ENCODE results near the gene SORCS2.

Gene SORCS2

DNA sequence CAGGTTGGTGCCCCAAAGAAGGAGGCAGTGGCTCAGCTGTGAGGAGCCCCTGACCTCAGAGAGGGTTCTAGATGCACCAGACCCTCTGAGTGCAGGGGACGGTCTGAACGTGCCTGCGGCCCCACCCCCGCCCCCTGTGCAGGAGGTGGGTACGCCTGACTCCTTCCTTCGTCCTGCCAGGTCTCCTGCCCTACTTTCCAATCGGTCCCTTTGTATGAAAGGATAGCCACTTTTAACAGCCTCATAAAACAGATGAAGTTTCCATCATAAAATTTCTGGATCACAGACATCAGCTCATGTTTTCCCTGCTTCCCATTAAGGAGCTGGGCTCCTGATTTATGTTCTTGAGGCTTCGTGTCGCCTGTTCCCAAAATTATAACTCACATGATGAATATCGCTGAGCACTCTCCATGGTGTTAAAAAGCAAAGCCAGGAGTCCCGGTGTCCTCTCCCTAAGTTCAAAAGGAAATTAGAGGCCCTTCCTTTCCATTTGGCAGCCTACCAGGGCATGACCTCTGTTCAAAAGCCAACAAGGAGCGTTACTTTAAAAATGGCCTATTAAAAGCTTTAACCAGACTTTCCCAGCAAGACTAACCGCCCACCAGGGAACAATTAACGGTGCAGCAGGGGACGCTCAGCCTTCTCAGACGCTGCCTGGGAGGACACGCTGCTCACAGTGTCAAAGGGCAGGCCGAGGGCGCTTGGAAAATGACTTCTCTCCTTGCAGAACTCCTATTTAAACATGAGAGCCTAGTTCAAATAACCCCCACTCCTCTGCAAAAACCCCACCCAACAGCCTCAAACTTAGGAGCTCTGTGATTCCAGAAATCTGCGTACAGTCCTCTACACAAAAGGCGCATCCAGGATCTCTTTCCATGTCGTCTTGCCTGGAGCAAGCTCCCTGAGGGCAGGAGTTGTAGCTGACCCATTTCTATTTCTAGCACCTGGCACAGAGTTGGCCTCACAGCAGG is 565.4 kb downstream of the SORCS2 start:
- no peak for TF ChIP-seq CTCF (IDR thresholded peaks at IDR 0.05; ENCODE audit: low read length)
- no peak for TF ChIP-seq EZH2 (IDR thresholded peaks at IDR 0.05; ENCODE audit: borderline replicate concordance, low read length)
- Histone ChIP-seq H3K9me3 (ENCODE audit: low read length) (no peaks in the 10 kb centered on the region), H3K9me2 (ENCODE audit: low read depth, low read length) (no peaks in the 10 kb centered on the region), H3K4me3 (ENCODE audit: low read depth, low read length, poor library complexity, severe bottlenecking) (no peak overlapping the region), H3K27me3 (ENCODE audit: insufficient read depth, low read length) (no peaks in the 10 kb centered on the region), H3K79me2 (ENCODE audit: insufficient read depth, low read length) (no peaks in the 10 kb centered on the region), H3K36me3 (ENCODE audit: insufficient read depth, low read length) (no peaks in the 10 kb centered on the region), H3F3A (ENCODE audit: insufficient read depth, low read length) (no peaks in the 10 kb centered on the region), H4K20me1 (ENCODE audit: insufficient read depth, low read length) (no peaks in the 10 kb centered on the region), H3K4me1 (ENCODE audit: insufficient read depth, low read length, severe bottlenecking) (peaks cover 7% of the 10 kb centered on the region), H3K4me2 (ENCODE audit: low read length) (no peak overlapping the region), H3K9ac (ENCODE audit: low read length) (no peak overlapping the region), H2AFZ (ENCODE audit: low read length) (no peak overlapping the region), H3K27ac (ENCODE audit: low read depth, low read length, poor library complexity, severe bottlenecking) (no peak overlapping the region)

DNA sequence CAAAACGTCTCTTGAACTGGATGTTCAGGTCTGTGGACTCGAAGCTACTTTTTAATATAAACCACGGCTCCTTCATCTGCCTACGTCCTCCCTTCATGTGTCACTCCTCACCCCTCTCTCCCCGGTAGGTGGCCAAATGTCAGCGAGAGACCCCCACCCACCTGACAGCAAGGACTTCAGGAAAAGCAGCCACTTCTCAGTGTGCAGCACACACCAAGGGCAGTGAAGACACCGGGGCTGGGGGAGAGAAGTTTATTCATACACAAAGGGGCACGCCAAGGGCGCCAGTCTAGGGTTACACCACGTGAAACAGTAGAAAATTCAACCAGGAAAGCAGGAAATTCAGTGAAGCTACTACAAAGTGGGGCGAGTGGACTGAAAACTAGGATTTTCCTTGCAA is 566.1 kb downstream of the SORCS2 start:
- TF ChIP-seq EZH2 (IDR thresholded peaks at IDR 0.05; ENCODE audit: borderline replicate concordance, low read length) (no peak), CTCF (IDR thresholded peaks at IDR 0.05; ENCODE audit: low read length) (no peak)
- Histone ChIP-seq H3K9me2 (ENCODE audit: low read depth, low read length) (no peaks in the 10 kb centered on the region), H3K79me2 (ENCODE audit: insufficient read depth, low read length) (no peaks in the 10 kb centered on the region), H3K4me1 (ENCODE audit: insufficient read depth, low read length, severe bottlenecking) (peaks cover 7% of the 10 kb centered on the region), H2AFZ (ENCODE audit: low read length) (no peak overlapping the region), H4K20me1 (ENCODE audit: insufficient read depth, low read length) (no peaks in the 10 kb centered on the region), H3K27ac (ENCODE audit: low read depth, low read length, poor library complexity, severe bottlenecking) (no peak overlapping the region), H3K4me2 (ENCODE audit: low read length) (no peak overlapping the region), H3K27me3 (ENCODE audit: insufficient read depth, low read length) (no peaks in the 10 kb centered on the region), H3K9me3 (ENCODE audit: low read length) (no peaks in the 10 kb centered on the region), H3F3A (ENCODE audit: insufficient read depth, low read length) (no peaks in the 10 kb centered on the region), H3K4me3 (ENCODE audit: low read depth, low read length, poor library complexity, severe bottlenecking) (no peak overlapping the region), H3K9ac (ENCODE audit: low read length) (no peak overlapping the region), H3K36me3 (ENCODE audit: insufficient read depth, low read length) (no peaks in the 10 kb centered on the region)

DNA sequence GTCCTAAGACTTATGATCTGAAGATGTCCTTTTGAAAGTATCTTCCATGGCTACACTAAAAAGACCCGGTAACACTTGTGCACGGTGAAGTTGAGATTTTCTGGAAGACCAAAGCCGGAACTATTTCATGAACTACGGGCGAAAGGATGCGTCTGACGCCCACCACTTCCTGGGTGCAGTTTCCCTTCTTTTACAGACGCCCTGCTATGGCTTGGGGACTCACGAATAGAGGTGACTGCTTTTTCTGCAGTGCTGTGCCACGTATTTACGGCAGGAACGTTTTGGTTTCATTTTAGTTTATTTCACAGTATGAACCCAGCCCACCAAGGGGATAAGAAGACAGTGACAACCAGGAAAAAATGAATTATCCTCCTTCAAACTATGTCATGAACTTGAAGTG is 566.9 kb downstream of the SORCS2 start:
- Histone ChIP-seq H3K79me2 (ENCODE audit: insufficient read depth, low read length) (no peaks in the 10 kb centered on the region), H3K27me3 (ENCODE audit: insufficient read depth, low read length) (no peaks in the 10 kb centered on the region), H3K9me2 (ENCODE audit: low read depth, low read length) (no peaks in the 10 kb centered on the region), H4K20me1 (ENCODE audit: insufficient read depth, low read length) (no peaks in the 10 kb centered on the region), H2AFZ (ENCODE audit: low read length) (no peak overlapping the region), H3K9me3 (ENCODE audit: low read length) (no peaks in the 10 kb centered on the region), H3K4me1 (ENCODE audit: insufficient read depth, low read length, severe bottlenecking) (peaks cover 7% of the 10 kb centered on the region), H3F3A (ENCODE audit: insufficient read depth, low read length) (no peaks in the 10 kb centered on the region), H3K4me2 (ENCODE audit: low read length) (peak overlapping the region; percentile 50), H3K9ac (ENCODE audit: low read length) (no peak overlapping the region), H3K36me3 (ENCODE audit: insufficient read depth, low read length) (no peaks in the 10 kb centered on the region), H3K4me3 (ENCODE audit: low read depth, low read length, poor library complexity, severe bottlenecking) (no peak overlapping the region), H3K27ac (ENCODE audit: low read depth, low read length, poor library complexity, severe bottlenecking) (no peak overlapping the region)
- no peak for TF ChIP-seq EZH2 (IDR thresholded peaks at IDR 0.05; ENCODE audit: borderline replicate concordance, low read length)
- TF ChIP-seq CTCF (IDR thresholded peaks at IDR 0.05; ENCODE audit: low read length): no peak

All from OCI-LY1 (cell line).